Neural cell (in vitro differentiated cells): ENCODE data around the gene RASAL2. TPM values are rescaled to one million over a fixed set of nuclear protein-coding genes. Genes with fewer than 3 reads are reported as not detected.

Experiments
- H2AFZ ChIP-seq: fragments of 200-600, 300-800 bp; sonication (generic), shearing (Covaris generic); 2 replicates; pipeline ENCODE4 v1.6.0; 2014; ENCODE audit warnings: low read depth, mild to moderate bottlenecking, antibody characterized with exemption, low read length, moderate library complexity
- H3F3A ChIP-seq: fragments of 200-600 bp; shearing (Covaris generic); 2 replicates; pipeline ENCODE4 v1.6.1; 2016; ENCODE audit warnings: mild to moderate bottlenecking, moderate library complexity, mixed read lengths, antibody characterized with exemption, low read length; ENCODE audit not compliant: insufficient read depth, poor library complexity, severe bottlenecking
- H3K27ac ChIP-seq: fragments of 200-600, 300-800 bp; sonication (generic), shearing (Covaris generic); 2 replicates; pipeline ENCODE4 v1.5.1; 2014; ENCODE audit warnings: mild to moderate bottlenecking, low read length, moderate library complexity
- H3K27me3 ChIP-seq: fragments of 300-800, 200-600 bp; sonication (generic), shearing (Covaris generic); 2 replicates; pipeline ENCODE4 v1.6.0; 2014; ENCODE audit warnings: mild to moderate bottlenecking, low read depth, low read length, moderate library complexity; ENCODE audit not compliant: insufficient read depth
- H3K36me3 ChIP-seq: fragments of 300-800, 200-600 bp; sonication (generic), shearing (Covaris generic); 2 replicates; pipeline ENCODE4 v1.5.1; 2014; ENCODE audit warnings: mild to moderate bottlenecking, antibody characterized with exemption, low read length, moderate library complexity; ENCODE audit not compliant: insufficient read depth
- H3K4me2 ChIP-seq: fragments of 300-800, 200-600 bp; sonication (generic), shearing (Covaris generic); 2 replicates; pipeline ENCODE4 v1.6.0; 2014; ENCODE audit warnings: mild to moderate bottlenecking, low read length
- H3K4me3 ChIP-seq: fragments of 300-800, 200-600 bp; sonication (generic), shearing (Covaris generic); 2 replicates; pipeline ENCODE4 v1.5.1; 2014; ENCODE audit warnings: mild to moderate bottlenecking, low read length, moderate library complexity
- H3K79me2 ChIP-seq: fragments of 200-600 bp; shearing (Covaris generic); replicated peaks from 2 replicates; pipeline ENCODE4 v1.6.0; 2014; ENCODE audit warnings: mild to moderate bottlenecking, low read length, moderate library complexity; ENCODE audit not compliant: insufficient read depth
- H3K9ac ChIP-seq: fragments of 300-800, 200-600 bp; sonication (generic), shearing (Covaris generic); 2 replicates; pipeline ENCODE4 v1.6.1; 2016; ENCODE audit warnings: mild to moderate bottlenecking, low read length, mixed read lengths
- H3K9me2 ChIP-seq: fragments of 200-600 bp; shearing (Covaris generic); 2 replicates; pipeline ENCODE4 v1.6.1; 2016; ENCODE audit warnings: mild to moderate bottlenecking, low read length, mixed read lengths; ENCODE audit not compliant: insufficient read depth
- H3K9me3 ChIP-seq: fragments of 200-600, 300-800 bp; sonication (generic), shearing (Covaris generic); 2 replicates; pipeline ENCODE4 v1.6.1; 2016; ENCODE audit warnings: mild to moderate bottlenecking, mixed run types, low read length, moderate library complexity, mixed read lengths
- H4K20me1 ChIP-seq: fragments of 200-600 bp; shearing (Covaris generic); 2 replicates; pipeline ENCODE4 v1.6.1; 2016; ENCODE audit warnings: mild to moderate bottlenecking, mixed run types; ENCODE audit not compliant: insufficient read depth
- EP300 ChIP-seq: fragments of 450-650 bp; conservative IDR thresholded peaks from 2 replicates; pipeline ENCODE4 v1.6.1; 2014; ENCODE audit warnings: antibody characterized with exemption, mild to moderate bottlenecking, moderate library complexity; ENCODE audit not compliant: poor library complexity, severe bottlenecking
- EZH2 ChIP-seq: fragments of 200-600, 300-800 bp; shearing (Covaris generic), sonication (generic); IDR thresholded peaks from 2 replicates; pipeline ENCODE4 v1.6.1; 2014; ENCODE audit warnings: antibody characterized with exemption, low read length, borderline replicate concordance, mild to moderate bottlenecking; ENCODE audit not compliant: insufficient read depth, poor library complexity, severe bottlenecking
- MXI1 ChIP-seq: fragments of 450-650 bp; conservative IDR thresholded peaks from 2 replicates; pipeline ENCODE4 v1.6.1; 2014; ENCODE audit warnings: antibody characterized with exemption, mild to moderate bottlenecking; ENCODE audit not compliant: poor library complexity, severe bottlenecking
- POLR2AphosphoS5 ChIP-seq: IDR thresholded peaks from 2 replicates; pipeline ENCODE4 v1.6.1; 2012
- RAD21 ChIP-seq: fragments of 450-650 bp; conservative IDR thresholded peaks from 2 replicates; pipeline ENCODE4 v1.6.1; 2014; ENCODE audit warnings: antibody characterized with exemption, mild to moderate bottlenecking, moderate library complexity
- SMC3 ChIP-seq: fragments of 450-650 bp; conservative IDR thresholded peaks from 2 replicates; pipeline ENCODE4 v1.6.1; 2014; ENCODE audit warnings: antibody characterized with exemption, mild to moderate bottlenecking, moderate library complexity; ENCODE audit not compliant: poor library complexity
- TAF1 ChIP-seq: IDR thresholded peaks from 2 replicates; pipeline ENCODE4 v1.6.1; 2012; ENCODE audit warnings: low read depth
- polyA plus RNA-seq: library from polyadenylated mRNA; depleted of rRNA; stranded (reverse); fragments of >200 nt; gene quantifications from 2 replicates; pipeline ENCODE4 v1.2.3, GENCODE V29; 2014
- TF ChIP-seq, protein P1 (sequence below): IDR thresholded peaks from 2 replicates; pipeline ENCODE4 v1.6.1; 2012; ENCODE audit warnings: borderline replicate concordance
- TF ChIP-seq, protein P2 (sequence below): fragments of 450-650 bp; IDR thresholded peaks from 2 replicates; pipeline ENCODE4 v1.5.1; 2014; ENCODE audit warnings: antibody characterized with exemption, mild to moderate bottlenecking, moderate library complexity; ENCODE audit not compliant: poor library complexity, severe bottlenecking

Gene RASAL2
- polyA plus RNA-seq, 1 donor from 2014 or later: 73.3 TPM

DNA sequence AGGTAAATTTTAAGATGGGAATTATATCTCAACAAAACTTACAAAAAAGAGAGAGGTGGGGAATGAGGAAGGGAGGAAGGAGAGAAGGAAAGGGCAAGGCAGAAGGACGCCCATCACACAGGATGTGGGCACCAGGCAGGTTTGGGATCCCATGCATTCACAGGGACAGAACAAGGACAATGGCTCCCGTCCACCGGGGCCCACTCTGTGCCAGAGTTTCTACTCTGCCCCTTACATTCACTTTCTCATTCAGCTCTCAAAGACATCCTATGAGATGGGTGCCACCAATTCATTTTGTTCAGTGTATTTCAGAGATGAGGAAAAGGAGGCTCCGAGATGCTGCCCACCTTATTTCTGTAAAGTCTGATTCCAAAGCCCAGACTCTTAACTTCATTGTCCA, 395.5 kb downstream of the RASAL2 start:
- no peak for TF ChIP-seq TAF1
- no peak for TF ChIP-seq SMC3
- TF ChIP-seq POLR2AphosphoS5: no peak
- no peak for TF ChIP-seq EP300
- TF ChIP-seq RAD21: no peak
- no peak for TF ChIP-seq EZH2
- TF ChIP-seq MXI1: no peak
- TF ChIP-seq, protein P1, sequence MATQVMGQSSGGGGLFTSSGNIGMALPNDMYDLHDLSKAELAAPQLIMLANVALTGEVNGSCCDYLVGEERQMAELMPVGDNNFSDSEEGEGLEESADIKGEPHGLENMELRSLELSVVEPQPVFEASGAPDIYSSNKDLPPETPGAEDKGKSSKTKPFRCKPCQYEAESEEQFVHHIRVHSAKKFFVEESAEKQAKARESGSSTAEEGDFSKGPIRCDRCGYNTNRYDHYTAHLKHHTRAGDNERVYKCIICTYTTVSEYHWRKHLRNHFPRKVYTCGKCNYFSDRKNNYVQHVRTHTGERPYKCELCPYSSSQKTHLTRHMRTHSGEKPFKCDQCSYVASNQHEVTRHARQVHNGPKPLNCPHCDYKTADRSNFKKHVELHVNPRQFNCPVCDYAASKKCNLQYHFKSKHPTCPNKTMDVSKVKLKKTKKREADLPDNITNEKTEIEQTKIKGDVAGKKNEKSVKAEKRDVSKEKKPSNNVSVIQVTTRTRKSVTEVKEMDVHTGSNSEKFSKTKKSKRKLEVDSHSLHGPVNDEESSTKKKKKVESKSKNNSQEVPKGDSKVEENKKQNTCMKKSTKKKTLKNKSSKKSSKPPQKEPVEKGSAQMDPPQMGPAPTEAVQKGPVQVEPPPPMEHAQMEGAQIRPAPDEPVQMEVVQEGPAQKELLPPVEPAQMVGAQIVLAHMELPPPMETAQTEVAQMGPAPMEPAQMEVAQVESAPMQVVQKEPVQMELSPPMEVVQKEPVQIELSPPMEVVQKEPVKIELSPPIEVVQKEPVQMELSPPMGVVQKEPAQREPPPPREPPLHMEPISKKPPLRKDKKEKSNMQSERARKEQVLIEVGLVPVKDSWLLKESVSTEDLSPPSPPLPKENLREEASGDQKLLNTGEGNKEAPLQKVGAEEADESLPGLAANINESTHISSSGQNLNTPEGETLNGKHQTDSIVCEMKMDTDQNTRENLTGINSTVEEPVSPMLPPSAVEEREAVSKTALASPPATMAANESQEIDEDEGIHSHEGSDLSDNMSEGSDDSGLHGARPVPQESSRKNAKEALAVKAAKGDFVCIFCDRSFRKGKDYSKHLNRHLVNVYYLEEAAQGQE: no peak
- TF ChIP-seq, protein P2, sequence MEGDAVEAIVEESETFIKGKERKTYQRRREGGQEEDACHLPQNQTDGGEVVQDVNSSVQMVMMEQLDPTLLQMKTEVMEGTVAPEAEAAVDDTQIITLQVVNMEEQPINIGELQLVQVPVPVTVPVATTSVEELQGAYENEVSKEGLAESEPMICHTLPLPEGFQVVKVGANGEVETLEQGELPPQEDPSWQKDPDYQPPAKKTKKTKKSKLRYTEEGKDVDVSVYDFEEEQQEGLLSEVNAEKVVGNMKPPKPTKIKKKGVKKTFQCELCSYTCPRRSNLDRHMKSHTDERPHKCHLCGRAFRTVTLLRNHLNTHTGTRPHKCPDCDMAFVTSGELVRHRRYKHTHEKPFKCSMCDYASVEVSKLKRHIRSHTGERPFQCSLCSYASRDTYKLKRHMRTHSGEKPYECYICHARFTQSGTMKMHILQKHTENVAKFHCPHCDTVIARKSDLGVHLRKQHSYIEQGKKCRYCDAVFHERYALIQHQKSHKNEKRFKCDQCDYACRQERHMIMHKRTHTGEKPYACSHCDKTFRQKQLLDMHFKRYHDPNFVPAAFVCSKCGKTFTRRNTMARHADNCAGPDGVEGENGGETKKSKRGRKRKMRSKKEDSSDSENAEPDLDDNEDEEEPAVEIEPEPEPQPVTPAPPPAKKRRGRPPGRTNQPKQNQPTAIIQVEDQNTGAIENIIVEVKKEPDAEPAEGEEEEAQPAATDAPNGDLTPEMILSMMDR: no peak
- no peak overlapping the region for H3K27ac ChIP-seq
- no peaks in the 10 kb centered on the region for H3K27me3 ChIP-seq
- H3K79me2 ChIP-seq: no peaks in the 10 kb centered on the region
- no peak overlapping the region for H3K4me2 ChIP-seq
- H3K9me2 ChIP-seq: no peaks in the 10 kb centered on the region
- H3K9me3 ChIP-seq: no peaks in the 10 kb centered on the region
- H2AFZ ChIP-seq: no peak overlapping the region
- no peak overlapping the region for H3K4me3 ChIP-seq
- H3F3A ChIP-seq: no peaks in the 10 kb centered on the region
- no peak overlapping the region for H3K9ac ChIP-seq
- H3K36me3 ChIP-seq: no peaks in the 10 kb centered on the region
- no peaks in the 10 kb centered on the region for H4K20me1 ChIP-seq

DNA sequence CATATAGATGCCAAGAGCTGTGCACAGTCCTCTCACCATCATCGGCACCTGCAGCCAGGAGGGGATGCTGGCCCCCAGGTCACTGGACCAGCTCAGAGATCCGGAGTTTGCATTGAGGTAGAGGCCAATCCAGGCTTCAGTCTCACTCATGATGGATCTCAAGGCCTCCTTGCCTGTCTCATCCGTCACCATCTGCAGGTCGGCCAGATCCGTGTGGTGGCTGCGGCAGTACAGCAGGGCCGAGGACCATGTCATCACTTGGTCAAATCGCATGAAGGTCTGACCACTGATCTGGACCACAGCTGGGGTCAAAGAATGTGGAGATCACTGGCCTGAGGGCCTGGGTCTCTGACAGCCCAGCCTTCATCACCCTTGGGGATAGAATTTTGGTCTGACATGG, 396.2 kb downstream of the RASAL2 start:
- TF ChIP-seq, protein P2: no peak
- TF ChIP-seq, protein P1: no peak
- no peak for TF ChIP-seq POLR2AphosphoS5
- TF ChIP-seq SMC3: no peak
- no peak for TF ChIP-seq TAF1
- TF ChIP-seq EZH2: no peak
- no peak for TF ChIP-seq RAD21
- no peak for TF ChIP-seq EP300
- no peak for TF ChIP-seq MXI1
- Histone ChIP-seq H3K27me3 (no peaks in the 10 kb centered on the region), H3K4me2 (no peak overlapping the region), H3K27ac (no peak overlapping the region), H2AFZ (no peak overlapping the region), H3F3A (no peaks in the 10 kb centered on the region), H3K9me2 (no peaks in the 10 kb centered on the region), H4K20me1 (no peaks in the 10 kb centered on the region), H3K9ac (no peak overlapping the region), H3K9me3 (no peaks in the 10 kb centered on the region), H3K79me2 (no peaks in the 10 kb centered on the region), H3K36me3 (no peaks in the 10 kb centered on the region), H3K4me3 (no peak overlapping the region)
